ENCODE data around the gene TAF6. TPM values are rescaled to one million over a fixed set of nuclear protein-coding genes. Genes with fewer than 3 reads are reported as not detected.

TAF6 gene
- total RNA-seq, 1 experiment from 2014 or later: 47.2 TPM

DNA sequence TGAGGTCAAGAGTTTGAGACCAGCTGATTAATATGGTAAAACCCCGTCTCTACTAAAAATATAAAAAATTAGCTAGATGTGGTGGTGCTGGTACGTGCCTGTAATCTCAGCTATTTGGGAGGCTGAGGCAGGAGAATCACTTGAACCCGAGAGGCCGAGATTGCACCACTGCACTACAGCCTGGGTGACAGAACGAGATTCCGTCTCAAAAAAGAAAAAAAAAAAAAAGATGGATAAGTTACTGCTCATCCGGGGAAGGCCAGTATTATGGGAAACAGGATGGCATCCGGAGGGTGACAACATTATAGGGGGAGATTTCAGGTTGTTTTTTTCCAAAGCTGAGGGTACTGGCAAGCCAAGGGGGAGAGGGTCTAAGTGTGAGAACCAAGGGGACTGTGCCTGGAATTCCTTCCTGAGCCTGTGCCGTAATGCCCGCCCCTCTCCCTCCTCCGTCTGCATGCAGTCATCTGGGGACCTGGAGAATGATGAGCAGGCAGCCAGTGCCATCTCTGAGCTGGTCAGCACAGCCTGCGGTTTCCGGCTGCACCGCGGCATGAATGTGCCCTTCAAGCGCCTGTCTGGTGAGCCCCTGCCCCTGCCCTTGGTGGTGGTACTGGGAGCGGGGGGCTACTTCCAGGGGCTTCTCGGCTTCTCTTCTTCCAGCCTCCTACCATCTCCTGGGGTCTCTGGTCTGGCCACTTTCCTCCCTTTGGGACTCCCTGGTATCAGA, 33.9 kb upstream of the TAF6 start:
- ChIA-PET CTCF (interaction anchor here (0.7 kb wide), 1 partner anchor 18 kb away, joined by 3 read pairs; no protein-coding TSS in a partner anchor), POLR2A (interaction anchor here (0.6 kb wide), 1 partner anchor 49 kb away, joined by 3 read pairs; no protein-coding TSS in a partner anchor)
- no peak for DNase-seq (ENCODE audit: unreplicated experiment)
- no peak for TF ChIP-seq CTCF (IDR thresholded peaks at IDR 0.05; ENCODE audit: unreplicated experiment)
- intact Hi-C loops (cut with micrococcal nuclease): no loop called here
- H3K9me3 Mint-ChIP-seq (ENCODE audit: unreplicated experiment): no peaks in the 10 kb centered on the region
- H3K4me3 Mint-ChIP-seq (ENCODE audit: unreplicated experiment): no peak overlapping the region
- TSS peak; percentile 16 for BruUV-seq (replicated peaks)
- H3K4me1 Mint-ChIP-seq (ENCODE audit: insufficient read depth, unreplicated experiment): peaks cover 26% of the 10 kb centered on the region
- peaks cover 44% of the 10 kb centered on the region for H3K36me3 Mint-ChIP-seq (ENCODE audit: insufficient read depth, unreplicated experiment)
- no peaks in the 10 kb centered on the region for H3K27me3 Mint-ChIP-seq (ENCODE audit: insufficient read depth, unreplicated experiment)
- no peak overlapping the region for H3K27ac Mint-ChIP-seq (ENCODE audit: low read depth, unreplicated experiment)

- CTCF ChIA-PET: interaction anchor here (0.7 kb wide), 1 partner anchor 17 kb away, joined by 3 read pairs; no protein-coding TSS in a partner anchor
- POLR2A ChIA-PET: interaction anchor here (0.6 kb wide), 1 partner anchor 50 kb away, joined by 3 read pairs; no protein-coding TSS in a partner anchor
- no TSS peak for BruUV-seq (replicated peaks)
- Mint-ChIP-seq H3K4me1 (ENCODE audit: insufficient read depth, unreplicated experiment) (peaks cover 22% of the 10 kb centered on the region), H3K36me3 (ENCODE audit: insufficient read depth, unreplicated experiment) (peaks cover 44% of the 10 kb centered on the region), H3K9me3 (ENCODE audit: unreplicated experiment) (no peaks in the 10 kb centered on the region), H3K27me3 (ENCODE audit: insufficient read depth, unreplicated experiment) (no peaks in the 10 kb centered on the region), H3K4me3 (ENCODE audit: unreplicated experiment) (no peak overlapping the region), H3K27ac (ENCODE audit: low read depth, unreplicated experiment) (no peak overlapping the region)
- DNase-seq (ENCODE audit: unreplicated experiment): no peak
- intact Hi-C loops (cut with micrococcal nuclease): no loop called here
- TF ChIP-seq CTCF (IDR thresholded peaks at IDR 0.05; ENCODE audit: unreplicated experiment): no peak
Observed at GRCh38 chr7:100152404-100152803, 33.2 kb upstream of the TAF6 start.

GRCh38 chr7:100148559-100149328, 29.6 kb upstream of the TAF6 start, which contains the start of gene LAMTOR4:
Gene LAMTOR4, plus strand, starts transcription at chr7:100148918. Its CDS starts 55 bp downstream, at chr7:100148973.
- Mint-ChIP-seq H3K27ac (ENCODE audit: low read depth, unreplicated experiment) (peak within 1 kb of the TSS; percentile 82), H3K4me1 (ENCODE audit: insufficient read depth, unreplicated experiment) (peaks cover 14% of the 10 kb centered on the region), H3K36me3 (ENCODE audit: insufficient read depth, unreplicated experiment) (peaks cover 27% of the 10 kb centered on the region), H3K27me3 (ENCODE audit: insufficient read depth, unreplicated experiment) (no peaks in the 10 kb centered on the region), H3K9me3 (ENCODE audit: unreplicated experiment) (no peaks in the 10 kb centered on the region), H3K4me3 (ENCODE audit: unreplicated experiment) (peak within 1 kb of the TSS; percentile 92)
- ChIA-PET CTCF (interaction anchor here (0.6 to 1.3 kb wide), 2 partner anchors 18 to 67 kb away, joined by 3 read pairs; no protein-coding TSS in a partner anchor), POLR2A (interaction anchor here (0.6 to 4.3 kb wide), 22 partner anchors 8 to 280 kb away, joined by 3 to 58 read pairs (median 4); partner anchors contain the start of genes AP4M1, COPS6, GAL3ST4 and GPC2)
- TF ChIP-seq CTCF (IDR thresholded peaks at IDR 0.05; ENCODE audit: unreplicated experiment): no peak
- peak; percentile 99 for DNase-seq (ENCODE audit: unreplicated experiment)
- BruUV-seq (replicated peaks): no TSS peak
- intact Hi-C loops (cut with micrococcal nuclease): no loop called here

DNA sequence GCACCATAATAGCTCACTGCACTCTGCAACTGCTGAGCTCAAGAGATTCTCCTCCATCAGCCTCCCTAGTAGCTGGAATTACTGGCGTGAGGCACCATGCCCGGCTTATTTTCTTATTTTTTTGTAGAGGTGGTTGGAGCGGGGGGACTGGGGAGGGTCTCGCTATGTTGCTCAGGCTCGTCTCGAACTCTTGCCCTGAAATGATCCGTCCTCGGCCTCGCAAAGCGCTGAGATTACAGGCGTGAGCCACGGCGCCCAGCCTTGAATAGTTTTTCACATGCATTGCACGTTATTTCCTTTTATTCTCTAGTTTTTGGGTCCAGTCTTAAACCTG, 29.0 kb upstream of the TAF6 start:
- H3K36me3 Mint-ChIP-seq (ENCODE audit: insufficient read depth, unreplicated experiment): peaks cover 27% of the 10 kb centered on the region
- ChIA-PET CTCF (interaction anchor here (0.6 to 1.3 kb wide), 2 partner anchors 17 to 67 kb away, joined by 3 read pairs; no protein-coding TSS in a partner anchor), POLR2A (interaction anchor here (0.8 to 4.3 kb wide), 16 partner anchors 11 to 281 kb away, joined by 3 to 58 read pairs (median 5); partner anchors contain the start of genes AP4M1, COPS6, GAL3ST4 and GPC2)
- peaks cover 14% of the 10 kb centered on the region for H3K4me1 Mint-ChIP-seq (ENCODE audit: insufficient read depth, unreplicated experiment)
- H3K4me3 Mint-ChIP-seq (ENCODE audit: unreplicated experiment): peak overlapping the region; percentile 92
- peak overlapping the region; percentile 82 for H3K27ac Mint-ChIP-seq (ENCODE audit: low read depth, unreplicated experiment)
- H3K9me3 Mint-ChIP-seq (ENCODE audit: unreplicated experiment): no peaks in the 10 kb centered on the region
- no peak for DNase-seq (ENCODE audit: unreplicated experiment)
- no peak for TF ChIP-seq CTCF (IDR thresholded peaks at IDR 0.05; ENCODE audit: unreplicated experiment)
- intact Hi-C loops (cut with micrococcal nuclease): no loop called here
- H3K27me3 Mint-ChIP-seq (ENCODE audit: insufficient read depth, unreplicated experiment): no peaks in the 10 kb centered on the region
- BruUV-seq (replicated peaks): no TSS peak

Measured in MCF 10A (cell line).